GM12878 (cell line): ENCODE measurements around the gene NR2C2AP. TPM values are rescaled to one million over a fixed set of nuclear protein-coding genes. Genes with fewer than 3 reads are reported as not detected.

Experiments
- ATAC-seq: fragments of 200-7000 bp; cut with Tn5 transposase; 3 replicates; pipeline ENCODE4 v1.9.1; 2020; ENCODE audit warnings: mild to moderate bottlenecking, moderate library complexity
- BruUV-seq: library from RNA; stranded (reverse); fragments of 400-500 nt; replicated peaks from 2 replicates; lab custom pipeline; 2021; lab: Mats Ljungman, UMichigan
- CTCF ChIA-PET: fragments of 300-600 bp; sonication (Branson Sonifier 250); formaldehyde crosslinking; extraction: SDS; loops from one replicate; lab custom pipeline; 2021; ENCODE audit warnings: inconsistent platforms; lab: Yijun Ruan, JAX
- POLR2A ChIA-PET: fragments of 350-600 bp; formaldehyde crosslinking; extraction: SDS; loops from one replicate; lab custom pipeline; 2021; ENCODE audit warnings: inconsistent platforms; lab: Charles Lee
- RAD21 ChIA-PET: fragments of 300-600 bp; sonication (Branson Sonifier 250); formaldehyde crosslinking; loops from one replicate; lab custom pipeline; 2023; ENCODE audit warnings: antibody characterized with exemption; ENCODE audit not compliant: unreplicated experiment; lab: Charles Lee
- SMC1A ChIA-PET: fragments of 300-600 bp; sonication (Branson Sonifier 250); formaldehyde crosslinking; loops from one replicate; lab custom pipeline; 2023; ENCODE audit not compliant: unreplicated experiment, uncharacterized antibody; lab: Charles Lee
- DNase-seq: peaks from one replicate; pipeline ENCODE4 v3.0.0-alpha.2; 2011; ENCODE audit warnings: low read depth, low spot score
- FAIRE-seq: peaks from 3 replicates; lab custom pipeline; 2011; peaks lifted over from hg19 to GRCh38; lab: Jason Lieb, UNC
- H2AFZ ChIP-seq: 2 replicates; pipeline ENCODE4 v1.6.0; 2011; ENCODE audit warnings: low read depth, low read length, control low read depth; ENCODE audit not compliant: control insufficient read depth
- H3K27ac ChIP-seq: 2 replicates; pipeline ENCODE4 v1.5.1; 2011; ENCODE audit warnings: control low read depth; ENCODE audit not compliant: control insufficient read depth, insufficient read depth
- H3K27me3 ChIP-seq, 2 experiments: replicated peaks in 1 of 2; 2 replicates each; pipeline versions ENCODE4 v1.6.0 to v1.6.1; 2011; ENCODE audit warnings: low read length in 1 of 2; ENCODE audit not compliant: control insufficient read depth in 2 of 2, insufficient read depth in 2 of 2
- H3K36me3 ChIP-seq, 2 experiments: 2 replicates each; pipeline ENCODE4 v1.5.1; 2011; ENCODE audit warnings: low read length in 1 of 2; ENCODE audit not compliant: control insufficient read depth in 2 of 2, insufficient read depth in 2 of 2
- H3K4me1 ChIP-seq: 2 replicates; pipeline ENCODE4 v1.6.1; 2011; ENCODE audit warnings: mild to moderate bottlenecking, low read length, moderate library complexity, mixed read lengths; ENCODE audit not compliant: control insufficient read depth, insufficient read depth
- H3K4me2 ChIP-seq: 2 replicates; pipeline ENCODE4 v1.6.0; 2011; ENCODE audit warnings: control low read depth; ENCODE audit not compliant: control insufficient read depth, insufficient read depth
- H3K4me3 ChIP-seq: fragments of 200-600 bp; sonication (generic); 2 replicates; pipeline ENCODE4 v1.5.1; 2016
- H3K79me2 ChIP-seq: 2 replicates; pipeline ENCODE4 v1.6.0; 2011; ENCODE audit warnings: low read length; ENCODE audit not compliant: control insufficient read depth, insufficient read depth
- H3K9ac ChIP-seq: 2 replicates; pipeline ENCODE4 v1.8.0; 2011; ENCODE audit warnings: low read length, control low read depth, mixed read lengths; ENCODE audit not compliant: control insufficient read depth, insufficient read depth
- H3K9me3 ChIP-seq: replicated peaks from 3 replicates; pipeline ENCODE4 v1.5.1; 2011; ENCODE audit warnings: mild to moderate bottlenecking, low read length; ENCODE audit not compliant: control insufficient read depth, insufficient read depth
- H4K20me1 ChIP-seq: 2 replicates; pipeline ENCODE4 v1.6.0; 2011; ENCODE audit not compliant: control insufficient read depth, insufficient read depth
- PML ChIP-seq: IDR thresholded peaks from 2 replicates; pipeline ENCODE4 v1.6.1; 2012; ENCODE audit warnings: low read length, inconsistent platforms
- POLR2A ChIP-seq: IDR thresholded peaks from 2 replicates; pipeline ENCODE4 v1.6.1; 2011; ENCODE audit warnings: low read depth, mild to moderate bottlenecking, low read length
- POLR2AphosphoS2 ChIP-seq: IDR thresholded peaks from 2 replicates; pipeline ENCODE4 v1.6.1; 2011; ENCODE audit warnings: low read depth, mild to moderate bottlenecking, low read length, improper control_type of control experiment, moderate library complexity
- POLR2AphosphoS5 ChIP-seq: IDR thresholded peaks from 2 replicates; pipeline ENCODE4 v1.6.1; 2011; ENCODE audit warnings: mild to moderate bottlenecking, low read length, inconsistent platforms
- RAD51 ChIP-seq: fragments of 450-650 bp; IDR thresholded peaks from 2 replicates; pipeline ENCODE4 v1.6.1; 2016; ENCODE audit warnings: moderate library complexity, mild to moderate bottlenecking, inconsistent platforms
- RB1 ChIP-seq: fragments of 450-650 bp; formaldehyde crosslinking; IDR thresholded peaks from 2 replicates; pipeline ENCODE4 v1.6.1; 2017; ENCODE audit warnings: mild to moderate bottlenecking, borderline replicate concordance
- RELA ChIP-seq: fragments of 450-650 bp; IDR thresholded peaks from 2 replicates; pipeline ENCODE4 v1.8.0; 2014; ENCODE audit warnings: borderline replicate concordance; ENCODE audit not compliant: partially characterized antibody
- USF1 ChIP-seq: IDR thresholded peaks from 2 replicates; pipeline ENCODE4 v1.6.1; 2011; ENCODE audit warnings: borderline replicate concordance, low read depth, mild to moderate bottlenecking, moderate library complexity, mixed read lengths, low read length; ENCODE audit not compliant: insufficient read depth; ENCODE audit errors: extremely low read length
- ZNF217 ChIP-seq: fragments of 450-650 bp; IDR thresholded peaks from 2 replicates; pipeline ENCODE4 v1.6.1; 2017; ENCODE audit warnings: antibody characterized with exemption, mild to moderate bottlenecking
- WGBS: methylation state at CpG from one replicate; pipeline ENCODE4 v1.1.6; 2016; ENCODE audit warnings: low lambda C conversion rate; ENCODE audit not compliant: insufficient replicate concordance, insufficient coverage; ENCODE audit errors: missing lambda C conversion rate; 5-methylcytosine and 5-hydroxymethylcytosine counted together
- in situ Hi-C: fragments of 300-500 bp; cut with MboI; formaldehyde crosslinking; loops from 9 replicates; pipeline ENCODE4 v1.14.3; 2018; ENCODE audit warnings: mixed read lengths
- intact Hi-C: fragments of 100-400 bp; cut with micrococcal nuclease; formaldehyde crosslinking; loops from one replicate; pipeline ENCODE4 v1.14.2; 2022; ENCODE audit not compliant: unreplicated experiment
- polyA plus RNA-seq, 11 experiments: library from polyadenylated mRNA; depleted of rRNA in 4 of 11; unstranded in 6 of 11; stranded (reverse) in 5 of 11; fragments of >200 nt; fragmentation: Nextera tagmentation in 4 of 11; fragmentation: Illumina TruSeq in 1 of 11; extraction: Ambion mirVana in 4 of 11; extraction: Trizol in 1 of 11; gene quantifications; 1 replicate in 1 of 11; 2 replicates in 10 of 11; pipeline versions ENCODE4 v1.2.1 to v1.2.3, GENCODE V29; 2011 to 2016; ENCODE audit warnings: inconsistent platforms in 2 of 11, missing spikeins in 2 of 11, low read depth in 1 of 11
- total RNA-seq, 4 experiments: library from RNA; depleted of rRNA in 3 of 4; stranded (reverse); fragments of >200 nt in 3 of 4; fragmentation: Illumina TruSeq in 1 of 4; extraction: Trizol in 1 of 4; gene quantifications; 2 replicates each; pipeline versions ENCODE4 v1.2.1 to v1.2.3, GENCODE V29; 2013 to 2021
- TF ChIP-seq, protein P1 (sequence below): fragments of 450-650 bp; formaldehyde crosslinking; IDR thresholded peaks from 2 replicates; pipeline ENCODE4 v1.4.0; 2020; ENCODE audit warnings: mild to moderate bottlenecking, moderate library complexity

Gene NR2C2AP
- total and polyA plus RNA-seq, 10 of the 15 experiments (the other 5 are each of a cell fraction or from before 2014, with no cell fraction given), result 21.5 to 44.8 (median 28.1) TPM

GRCh38 chr19:19202707-19203011 lies 555 bp downstream of the NR2C2AP start:
- no peak for DNase-seq
- no TSS peak for BruUV-seq
- peak; percentile 57 for FAIRE-seq

DNA sequence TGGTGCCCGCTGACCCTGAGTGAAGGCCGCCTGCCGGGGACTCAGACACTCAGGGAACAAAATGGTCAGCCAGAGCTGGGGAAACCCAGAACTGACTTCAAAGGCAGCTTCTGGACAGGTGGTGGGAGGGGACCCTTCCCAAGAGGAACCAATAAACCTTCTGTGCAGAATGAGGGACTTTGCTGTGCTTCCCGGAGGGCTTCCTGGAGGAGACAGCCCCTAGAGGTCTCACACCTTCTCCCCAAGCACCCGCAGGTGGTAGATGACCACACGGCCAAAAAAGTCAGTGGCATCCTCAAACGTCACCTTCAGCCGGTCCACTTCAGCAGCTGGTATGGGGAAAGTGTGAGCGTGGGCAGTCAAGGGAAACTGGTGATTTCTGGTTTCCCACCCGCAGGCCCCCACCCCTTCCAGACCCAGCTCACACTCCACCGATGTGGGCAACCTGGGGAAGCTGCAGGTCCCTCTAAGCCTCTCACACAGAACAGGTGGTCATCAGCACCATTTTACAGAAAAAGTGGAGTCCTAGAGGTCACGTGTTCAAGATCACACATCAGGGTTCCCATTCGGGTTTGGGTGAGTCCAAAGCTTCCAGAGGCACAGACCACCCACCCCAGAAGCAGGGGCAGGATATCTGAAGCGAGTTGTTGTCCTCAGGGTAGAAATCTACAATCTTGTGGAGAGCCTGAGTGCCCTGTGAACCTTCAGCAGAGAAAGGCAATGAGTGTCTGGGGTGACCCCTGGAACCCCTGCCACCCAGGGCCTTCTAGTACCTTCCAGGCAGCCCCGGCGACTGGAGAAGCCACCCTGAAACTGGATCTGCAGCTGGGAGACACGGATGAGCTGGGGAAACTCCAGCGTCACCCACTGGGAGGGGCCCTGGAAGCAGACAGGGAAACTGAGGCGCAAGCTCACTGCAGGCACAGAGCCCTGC lies 1.2 kb downstream of the NR2C2AP start:
- ChIA-PET SMC1A (interaction anchor here (1.4 to 1.8 kb wide), 4 partner anchors 9 to 46 kb away, joined by 3 to 8 read pairs (median 6); no protein-coding TSS in a partner anchor), CTCF (interaction anchor here (0.6 to 1.5 kb wide), 4 partner anchors 13 to 79 kb away, joined by 3 to 4 read pairs (median 3); no protein-coding TSS in a partner anchor), POLR2A (interaction anchor here (0.5 to 3.2 kb wide), 3 partner anchors 10 to 317 kb away, joined by 3 to 25 read pairs (median 5); partner anchors contain the start of genes BORCS8 and RFXANK), RAD21 (interaction anchor here (1.4 to 2.3 kb wide), 3 partner anchors 10 to 15 kb away, joined by 3 to 15 read pairs (median 4); partner anchors contain the start of genes BORCS8 and RFXANK)
- Histone ChIP-seq H2AFZ (no peak overlapping the region), H3K4me2 (peak overlapping the region; percentile 99), H3K79me2 (peaks cover 16% of the 10 kb centered on the region), H3K9me3 (no peaks in the 10 kb centered on the region), H3K9ac (peak overlapping the region; percentile 70), H3K27ac (peak overlapping the region; percentile 75), H3K27me3 (no peaks in the 10 kb centered on the region), H3K36me3 (peaks cover 4 to 15% of the 10 kb centered on the region in 2 experiments), H3K4me3 (peak overlapping the region; percentile 93), H3K4me1 (peaks cover 5% of the 10 kb centered on the region; the same call in 1 of the 2 replicates), H4K20me1 (no peaks in the 10 kb centered on the region)
- intact Hi-C loops (no loop called here), in situ Hi-C loops (no loop called here)
- no peak for FAIRE-seq
- 38% methylated on average over 19 of the region's 19 CpGs for WGBS
- peak; percentile 18 for ATAC-seq
- DNase-seq, result no peak
- no TSS peak for BruUV-seq
- TF ChIP-seq RAD51 (peak; percentile 43; the same call in 1 of the 2 replicates), POLR2A (0 out of 2 replicates have a peak, but pooled peaks have one; percentile 2), RELA (no peak), POLR2AphosphoS2 (0 out of 2 replicates have a peak, but pooled peaks have one; percentile 62), RB1 (no peak), USF1 (peak; percentile 29)
- TF ChIP-seq, protein P1, sequence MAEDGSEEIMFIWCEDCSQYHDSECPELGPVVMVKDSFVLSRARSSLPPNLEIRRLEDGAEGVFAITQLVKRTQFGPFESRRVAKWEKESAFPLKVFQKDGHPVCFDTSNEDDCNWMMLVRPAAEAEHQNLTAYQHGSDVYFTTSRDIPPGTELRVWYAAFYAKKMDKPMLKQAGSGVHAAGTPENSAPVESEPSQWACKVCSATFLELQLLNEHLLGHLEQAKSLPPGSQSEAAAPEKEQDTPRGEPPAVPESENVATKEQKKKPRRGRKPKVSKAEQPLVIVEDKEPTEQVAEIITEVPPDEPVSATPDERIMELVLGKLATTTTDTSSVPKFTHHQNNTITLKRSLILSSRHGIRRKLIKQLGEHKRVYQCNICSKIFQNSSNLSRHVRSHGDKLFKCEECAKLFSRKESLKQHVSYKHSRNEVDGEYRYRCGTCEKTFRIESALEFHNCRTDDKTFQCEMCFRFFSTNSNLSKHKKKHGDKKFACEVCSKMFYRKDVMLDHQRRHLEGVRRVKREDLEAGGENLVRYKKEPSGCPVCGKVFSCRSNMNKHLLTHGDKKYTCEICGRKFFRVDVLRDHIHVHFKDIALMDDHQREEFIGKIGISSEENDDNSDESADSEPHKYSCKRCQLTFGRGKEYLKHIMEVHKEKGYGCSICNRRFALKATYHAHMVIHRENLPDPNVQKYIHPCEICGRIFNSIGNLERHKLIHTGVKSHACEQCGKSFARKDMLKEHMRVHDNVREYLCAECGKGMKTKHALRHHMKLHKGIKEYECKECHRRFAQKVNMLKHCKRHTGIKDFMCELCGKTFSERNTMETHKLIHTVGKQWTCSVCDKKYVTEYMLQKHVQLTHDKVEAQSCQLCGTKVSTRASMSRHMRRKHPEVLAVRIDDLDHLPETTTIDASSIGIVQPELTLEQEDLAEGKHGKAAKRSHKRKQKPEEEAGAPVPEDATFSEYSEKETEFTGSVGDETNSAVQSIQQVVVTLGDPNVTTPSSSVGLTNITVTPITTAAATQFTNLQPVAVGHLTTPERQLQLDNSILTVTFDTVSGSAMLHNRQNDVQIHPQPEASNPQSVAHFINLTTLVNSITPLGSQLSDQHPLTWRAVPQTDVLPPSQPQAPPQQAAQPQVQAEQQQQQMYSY (CRISPR knock-in tag), result no peak

More at GRCh38 chr19:19202707-19203011, 555 bp downstream of the NR2C2AP start:
- H4K20me1 ChIP-seq, result no peaks in the 10 kb centered on the region
- H3K36me3 ChIP-seq, result peaks cover 4 to 12% of the 10 kb centered on the region in 2 experiments; a peak in 3 of 4 replicates
- H3K4me1 ChIP-seq, result peaks cover 8% of the 10 kb centered on the region; the same call in 1 of the 2 replicates
- H3K79me2 ChIP-seq, result peaks cover 16% of the 10 kb centered on the region
- H3K27me3 ChIP-seq, result no peaks in the 10 kb centered on the region
- no peaks in the 10 kb centered on the region for H3K9me3 ChIP-seq
- in situ Hi-C loops, result no loop called here
- ATAC-seq, result peak; percentile 20
- H3K27ac ChIP-seq, result peak overlapping the region; percentile 75
- SMC1A ChIA-PET, result interaction anchor here (0.9 to 1.5 kb wide), 4 partner anchors 9 to 47 kb away, joined by 3 to 12 read pairs (median 4); no protein-coding TSS in a partner anchor
- TF ChIP-seq PML (0 out of 2 replicates have a peak, but pooled peaks have one; percentile 1), ZNF217 (no peak), POLR2AphosphoS5 (0 out of 2 replicates have a peak, but pooled peaks have one; percentile 19)
- TF ChIP-seq, all 136 proteins: peak for 2
- peak overlapping the region; percentile 78 for H2AFZ ChIP-seq
- peak overlapping the region; percentile 93 for H3K4me3 ChIP-seq
- CTCF ChIA-PET, result interaction anchor here (0.6 to 1.0 kb wide), 4 partner anchors 22 to 1998 kb away, joined by 3 to 6 read pairs (median 3); no protein-coding TSS in a partner anchor
- 3% methylated on average over 11 of the region's 11 CpGs for WGBS
- intact Hi-C loops, result no loop called here
- RAD21 ChIA-PET, result interaction anchor here (1.2 to 2.3 kb wide), 5 partner anchors 8 to 28 kb away, joined by 3 to 15 read pairs (median 5); partner anchors contain the start of genes BORCS8 and RFXANK
- H3K9ac ChIP-seq, result peak overlapping the region; percentile 70
- H3K4me2 ChIP-seq, result peak overlapping the region; percentile 99
- POLR2A ChIA-PET, result interaction anchor here (3.2 kb wide), 1 partner anchor 10 kb away, joined by 25 read pairs; the partner anchor contains the start of genes BORCS8 and RFXANK
